ENCODE results near the gene ZBTB44.

Gene ZBTB44

DNA sequence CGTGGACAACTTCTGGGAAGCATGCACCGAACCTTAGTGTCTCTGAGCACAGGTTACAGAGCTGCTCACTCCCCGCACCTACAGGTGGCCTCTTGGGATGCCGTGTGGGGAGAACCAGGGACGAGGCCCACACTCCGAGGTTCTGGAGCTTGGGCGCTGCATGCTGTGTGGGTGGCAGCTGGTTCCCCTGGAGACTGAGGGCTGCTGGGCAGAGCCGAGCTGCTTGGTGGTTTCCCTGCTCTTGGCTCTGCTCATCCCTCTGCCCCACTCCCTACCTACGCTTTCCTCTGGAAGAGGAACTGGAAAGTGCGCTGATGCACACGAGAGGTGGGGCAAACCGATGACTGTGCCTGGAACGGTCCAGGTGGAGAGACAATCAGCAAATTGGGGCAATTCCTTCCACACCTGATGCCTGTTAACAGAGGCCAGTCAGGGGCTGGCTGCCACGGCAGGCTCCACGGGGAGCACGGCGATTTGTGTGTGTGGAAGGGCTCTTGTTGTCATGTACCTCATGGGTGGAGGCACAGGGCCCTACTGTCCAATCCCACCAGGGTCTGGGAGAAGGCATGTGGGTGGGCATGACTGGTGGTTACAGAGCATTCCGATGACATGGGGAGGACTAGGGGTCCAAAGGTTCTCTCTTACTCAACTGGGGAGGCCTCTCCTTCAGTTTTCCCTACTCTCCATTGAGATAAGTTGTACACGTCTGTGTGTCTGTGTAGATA lies 94.2 kb downstream of the ZBTB44 start:
- no peak overlapping the region for H3K4me3 ChIP-seq (ENCODE audit: low read depth, low read length)
- TF ChIP-seq, protein P1, sequence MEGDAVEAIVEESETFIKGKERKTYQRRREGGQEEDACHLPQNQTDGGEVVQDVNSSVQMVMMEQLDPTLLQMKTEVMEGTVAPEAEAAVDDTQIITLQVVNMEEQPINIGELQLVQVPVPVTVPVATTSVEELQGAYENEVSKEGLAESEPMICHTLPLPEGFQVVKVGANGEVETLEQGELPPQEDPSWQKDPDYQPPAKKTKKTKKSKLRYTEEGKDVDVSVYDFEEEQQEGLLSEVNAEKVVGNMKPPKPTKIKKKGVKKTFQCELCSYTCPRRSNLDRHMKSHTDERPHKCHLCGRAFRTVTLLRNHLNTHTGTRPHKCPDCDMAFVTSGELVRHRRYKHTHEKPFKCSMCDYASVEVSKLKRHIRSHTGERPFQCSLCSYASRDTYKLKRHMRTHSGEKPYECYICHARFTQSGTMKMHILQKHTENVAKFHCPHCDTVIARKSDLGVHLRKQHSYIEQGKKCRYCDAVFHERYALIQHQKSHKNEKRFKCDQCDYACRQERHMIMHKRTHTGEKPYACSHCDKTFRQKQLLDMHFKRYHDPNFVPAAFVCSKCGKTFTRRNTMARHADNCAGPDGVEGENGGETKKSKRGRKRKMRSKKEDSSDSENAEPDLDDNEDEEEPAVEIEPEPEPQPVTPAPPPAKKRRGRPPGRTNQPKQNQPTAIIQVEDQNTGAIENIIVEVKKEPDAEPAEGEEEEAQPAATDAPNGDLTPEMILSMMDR (IDR thresholded peaks at IDR 0.05; ENCODE audit: insufficient read depth, low read depth, low read length, missing control alignments): no peak
- no peak for DNase-seq (ENCODE audit: low read depth)

DNA sequence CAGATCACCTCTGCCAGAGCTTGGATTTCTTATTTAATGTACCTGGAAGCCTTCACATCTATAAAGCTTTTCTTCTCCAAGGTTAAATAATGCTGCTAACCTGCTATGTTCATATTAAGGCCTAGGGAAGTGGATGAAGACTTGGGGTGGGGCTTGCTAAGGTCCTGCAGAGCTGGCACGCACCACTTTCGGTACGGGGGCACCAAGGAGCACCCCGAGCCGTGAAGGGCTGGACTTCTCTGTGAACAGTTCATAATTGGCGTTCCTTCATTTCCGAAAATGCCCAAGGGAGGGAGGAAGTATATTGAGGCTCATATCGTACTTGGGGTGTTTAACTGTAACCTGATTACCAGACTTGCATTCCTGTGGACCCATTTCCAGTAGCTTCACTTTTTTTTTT lies 95.6 kb downstream of the ZBTB44 start:
- DNase-seq (ENCODE audit: low read depth): no peak
- TF ChIP-seq, protein P1 (IDR thresholded peaks at IDR 0.05; ENCODE audit: insufficient read depth, low read depth, low read length, missing control alignments): no peak
- no peak overlapping the region for H3K4me3 ChIP-seq (ENCODE audit: low read depth, low read length)

DNA sequence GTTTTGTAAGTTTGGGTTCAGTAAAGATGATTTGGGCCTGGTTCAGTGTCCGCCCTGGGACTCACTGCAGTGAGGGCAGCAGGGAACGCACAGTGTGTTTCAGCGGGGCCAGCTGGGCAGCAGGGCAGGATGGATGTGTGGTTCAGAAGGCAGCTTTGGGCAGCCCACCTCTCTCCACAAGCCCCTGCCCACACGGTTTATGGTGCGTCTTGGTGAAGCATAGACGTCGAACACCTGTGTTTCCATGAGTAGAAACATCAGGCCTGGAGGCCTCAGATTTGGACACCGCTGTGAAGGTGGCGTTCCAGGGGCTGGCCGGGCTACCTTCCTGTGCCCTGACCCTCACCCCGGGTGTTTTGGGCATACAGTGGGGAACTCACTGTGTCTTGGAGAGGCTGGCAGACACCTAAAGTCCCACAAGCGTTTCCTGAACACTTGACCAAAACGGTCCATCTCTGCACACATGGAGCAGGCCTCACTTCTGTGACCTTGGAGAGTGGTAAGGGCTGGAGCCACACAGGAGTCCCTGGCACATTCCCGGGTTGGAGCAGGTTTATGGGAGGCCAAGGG lies 96.1 kb downstream of the ZBTB44 start:
- DNase-seq (ENCODE audit: low read depth): no peak
- TF ChIP-seq, protein P1 (IDR thresholded peaks at IDR 0.05; ENCODE audit: insufficient read depth, low read depth, low read length, missing control alignments): no peak
- no peak overlapping the region for H3K4me3 ChIP-seq (ENCODE audit: low read depth, low read length)

DNA sequence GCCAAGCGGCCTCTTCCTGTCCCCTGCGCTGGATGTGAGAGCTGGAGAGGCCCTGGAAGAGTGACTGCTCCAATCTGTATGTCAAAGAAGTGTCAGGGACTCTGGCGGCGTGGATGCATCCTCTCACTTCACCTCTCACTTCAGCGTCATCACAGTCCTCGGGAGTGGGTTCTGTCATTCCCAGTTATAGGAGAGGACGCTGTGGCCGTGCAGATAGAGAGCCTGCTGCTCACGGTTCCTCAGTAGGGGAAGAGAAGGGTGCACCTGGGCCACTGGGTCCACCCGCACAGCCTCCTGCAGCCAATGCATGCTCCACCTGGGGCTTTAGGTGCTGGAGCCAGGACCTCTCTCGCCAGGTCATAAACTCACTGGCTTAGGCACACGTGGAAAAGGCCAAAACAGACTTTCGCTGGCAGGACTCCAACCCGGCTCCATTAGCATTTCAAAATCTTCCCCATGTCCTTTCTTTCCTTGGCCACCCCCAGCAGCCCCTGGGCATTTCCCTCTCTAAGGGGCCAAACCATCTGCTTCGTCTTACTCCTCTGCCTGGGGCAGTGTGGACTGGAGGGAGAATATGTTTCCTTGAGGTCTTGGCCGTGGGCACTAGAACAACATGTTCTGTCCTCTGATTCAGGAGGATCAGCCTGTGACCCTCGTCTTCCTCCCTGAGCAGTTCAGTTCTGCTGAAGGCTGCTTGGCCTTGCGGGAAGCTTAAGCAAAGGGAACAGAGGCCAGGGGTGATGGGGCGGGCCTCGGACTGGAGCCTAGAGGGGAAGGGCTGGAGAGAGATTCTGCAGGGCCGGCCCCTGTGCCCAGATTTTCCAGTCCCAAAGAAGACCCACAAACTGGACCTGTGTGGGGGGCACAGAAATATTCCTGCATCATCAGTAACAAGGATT lies 97.3 kb downstream of the ZBTB44 start:
- TF ChIP-seq, protein P1 (IDR thresholded peaks at IDR 0.05; ENCODE audit: insufficient read depth, low read depth, low read length, missing control alignments): no peak

DNA sequence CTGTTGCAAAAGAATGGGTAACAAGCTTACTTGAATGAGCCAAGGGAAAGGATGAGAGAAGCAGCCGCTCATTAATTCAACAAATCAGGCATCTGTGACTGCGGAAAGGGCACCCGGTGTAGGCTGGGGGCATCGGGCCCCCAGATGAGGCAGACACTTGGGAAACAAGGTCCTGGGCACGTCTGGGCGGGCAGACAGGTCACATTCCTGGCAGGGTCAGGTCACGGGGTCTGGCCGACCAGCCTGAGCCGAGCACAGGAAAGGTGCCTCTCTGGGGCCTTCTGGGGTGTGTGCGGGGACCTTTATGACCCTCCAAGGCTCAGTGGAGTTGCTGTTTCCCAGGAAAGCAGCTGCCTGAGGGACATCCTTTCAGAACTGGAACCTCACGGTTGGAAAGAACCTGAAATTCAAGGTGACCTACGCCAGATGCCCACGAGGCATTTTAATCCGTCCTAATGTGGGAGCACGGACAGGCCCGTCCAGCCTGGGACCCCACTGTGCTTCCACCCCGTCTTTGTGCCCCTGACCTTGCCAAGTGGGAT lies 98.1 kb downstream of the ZBTB44 start:
- H3K4me3 ChIP-seq (ENCODE audit: low read depth, low read length): no peak overlapping the region

More for the DNA sequence above, 97.3 kb downstream of the ZBTB44 start:
- H3K4me3 ChIP-seq (ENCODE audit: low read depth, low read length): no peak overlapping the region
- no peak for DNase-seq (ENCODE audit: low read depth)

DNA sequence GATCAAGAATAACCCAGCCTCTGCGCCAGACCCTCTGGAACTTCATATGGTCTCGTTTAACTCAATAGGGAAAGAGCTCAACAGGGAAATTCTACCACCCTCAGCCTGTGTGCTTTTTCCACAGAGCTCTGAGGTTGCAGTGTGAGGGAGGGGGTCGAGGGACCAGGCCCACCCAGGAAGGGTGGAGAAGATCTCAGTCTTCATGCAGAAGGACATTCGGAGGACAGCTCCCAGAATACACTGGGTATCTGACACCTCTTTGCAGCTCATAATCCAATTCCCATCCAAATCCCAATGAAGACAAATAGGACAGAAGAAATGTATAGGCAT lies 98.5 kb downstream of the ZBTB44 start:
- no peak for DNase-seq (ENCODE audit: low read depth)
- TF ChIP-seq, protein P1 (IDR thresholded peaks at IDR 0.05; ENCODE audit: insufficient read depth, low read depth, low read length, missing control alignments): no peak
- no peak overlapping the region for H3K4me3 ChIP-seq (ENCODE audit: low read depth, low read length)

More for the DNA sequence above, 98.1 kb downstream of the ZBTB44 start:
- DNase-seq (ENCODE audit: low read depth): no peak
- TF ChIP-seq, protein P1 (IDR thresholded peaks at IDR 0.05; ENCODE audit: insufficient read depth, low read depth, low read length, missing control alignments): no peak
